Neural cell (in vitro differentiated cells): ENCODE data around the gene ACER2.

Experiments used
- CTCF ChIP-seq: fragments of 450-650 bp; IDR thresholded peaks from 2 replicates; pipeline ENCODE4 v1.5.1; 2014; ENCODE audit warnings: antibody characterized with exemption, mild to moderate bottlenecking, moderate library complexity; ENCODE audit not compliant: poor library complexity, severe bottlenecking
- EP300 ChIP-seq: fragments of 450-650 bp; conservative IDR thresholded peaks from 2 replicates; pipeline ENCODE4 v1.6.1; 2014; ENCODE audit warnings: antibody characterized with exemption, mild to moderate bottlenecking, moderate library complexity; ENCODE audit not compliant: poor library complexity, severe bottlenecking
- EZH2 ChIP-seq: fragments of 200-600, 300-800 bp; shearing (Covaris generic), sonication (generic); IDR thresholded peaks from 2 replicates; pipeline ENCODE4 v1.6.1; 2014; ENCODE audit warnings: antibody characterized with exemption, low read length, borderline replicate concordance, mild to moderate bottlenecking; ENCODE audit not compliant: insufficient read depth, poor library complexity, severe bottlenecking
- MXI1 ChIP-seq: fragments of 450-650 bp; conservative IDR thresholded peaks from 2 replicates; pipeline ENCODE4 v1.6.1; 2014; ENCODE audit warnings: antibody characterized with exemption, mild to moderate bottlenecking; ENCODE audit not compliant: poor library complexity, severe bottlenecking
- POLR2AphosphoS5 ChIP-seq: IDR thresholded peaks from 2 replicates; pipeline ENCODE4 v1.6.1; 2012
- RAD21 ChIP-seq: fragments of 450-650 bp; conservative IDR thresholded peaks from 2 replicates; pipeline ENCODE4 v1.6.1; 2014; ENCODE audit warnings: antibody characterized with exemption, mild to moderate bottlenecking, moderate library complexity
- REST ChIP-seq: IDR thresholded peaks from 2 replicates; pipeline ENCODE4 v1.6.1; 2012; ENCODE audit warnings: borderline replicate concordance

- no peak for TF ChIP-seq CTCF
- TF ChIP-seq RAD21: no peak
- no peak for TF ChIP-seq EZH2
- TF ChIP-seq POLR2AphosphoS5: no peak
- no peak for TF ChIP-seq REST
- TF ChIP-seq EP300: no peak
- no peak for TF ChIP-seq MXI1
These were observed 21.5 kb downstream of the ACER2 start for GRCh38 chr9:19430201-19430760.
